ENCODE measurements around the gene PLGLB1. TPM values are rescaled to one million over a fixed set of nuclear protein-coding genes. Genes with fewer than 3 reads are reported as not detected.
"Not testable (repeated sequence)": the region's sequence is repeated elsewhere in the genome, so short reads cannot be mapped to it uniquely, and the experiment has no call there.

The PLGLB1 gene
- total and polyA plus RNA-seq, 9 of the 15 experiments (the other 6 are each of a cell fraction or from before 2014, with no cell fraction given): 0.14 TPM; not detected in 8

- H3K36me3 ChIP-seq (ENCODE audit: control insufficient read depth, insufficient read depth, low read length); POLR2A ChIA-PET; H4K20me1 ChIP-seq (replicated peaks; ENCODE audit: control insufficient read depth, insufficient read depth, low read length); CTCF ChIA-PET (ENCODE audit: low intra/inter-chr PET ratio); H3K79me2 ChIP-seq (ENCODE audit: control insufficient read depth, insufficient read depth, low read length); intact Hi-C loops (cut with micrococcal nuclease); H3K9me3 ChIP-seq (replicated peaks; ENCODE audit: control insufficient read depth, insufficient read depth, low read depth, low read length); H2AFZ ChIP-seq (ENCODE audit: low read depth, low read length); H3K9ac ChIP-seq (ENCODE audit: insufficient read depth in 1 of 2, low read depth in 2 of 2, low read length in 2 of 2); DNase-seq (ENCODE audit: extremely low read depth in 1 of 4, low spot score in 3 of 4); H3K4me1 ChIP-seq (replicated peaks in 1 of 2; ENCODE audit: control insufficient read depth in 2 of 2, insufficient read depth in 2 of 2, low read length in 2 of 2); H3K9me1 ChIP-seq (ENCODE audit: control insufficient read depth, insufficient read depth, low read length); H3K27me3 ChIP-seq (ENCODE audit: control insufficient read depth in 2 of 2, insufficient read depth in 2 of 2, low read length in 2 of 2); H3K4me3 ChIP-seq; H3K4me2 ChIP-seq (ENCODE audit: insufficient read depth, low read length); H3K27ac ChIP-seq (ENCODE audit: extremely low read depth, low read depth, low read length); BruUV-seq (replicated peaks); in situ Hi-C loops (cut with MboI): not testable (repeated sequence)
- FAIRE-seq (peak; percentile 87), ATAC-seq (peak; percentile 83)
- WGBS (ENCODE audit: insufficient coverage, low coverage, missing lambda C conversion rate): 0% methylated on average over 1 of the region's 6 CpGs
Observed at GRCh38 chr2:87025927-87026326, 4.3 kb upstream of the PLGLB1 start.

DNA sequence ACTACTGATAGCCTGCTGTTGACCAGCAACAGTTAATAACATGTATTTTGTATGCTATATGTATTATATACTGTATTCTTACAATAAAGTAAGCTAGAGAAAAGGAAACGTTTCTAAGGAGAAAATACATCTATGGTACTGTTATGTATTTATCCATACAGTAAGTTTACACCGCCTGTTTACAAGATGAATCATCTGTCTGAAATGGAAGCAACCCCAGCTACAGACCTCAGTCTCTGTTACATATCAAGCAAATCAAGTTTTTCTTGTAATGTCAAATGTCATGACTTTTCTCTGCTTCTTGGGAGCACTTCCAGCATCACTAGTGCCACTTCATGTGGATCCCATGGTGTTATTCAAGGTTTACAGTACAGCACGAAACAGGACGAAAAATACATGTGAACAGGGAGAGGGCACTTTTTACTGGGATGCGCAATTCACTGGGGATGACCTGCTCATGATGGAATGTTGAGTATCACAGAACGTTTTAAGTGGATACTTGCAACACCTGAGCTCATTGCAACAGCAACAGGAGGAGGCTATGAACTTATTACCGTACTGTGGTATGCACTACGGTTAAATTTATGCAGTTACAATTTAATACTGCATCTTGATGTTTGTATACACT, 2.5 kb upstream of the PLGLB1 start:
- H3K79me2 ChIP-seq (ENCODE audit: control insufficient read depth, insufficient read depth, low read length); H4K20me1 ChIP-seq (replicated peaks; ENCODE audit: control insufficient read depth, insufficient read depth, low read length); H3K9me3 ChIP-seq (replicated peaks; ENCODE audit: control insufficient read depth, insufficient read depth, low read depth, low read length); in situ Hi-C loops (cut with MboI); H3K9me1 ChIP-seq (ENCODE audit: control insufficient read depth, insufficient read depth, low read length); CTCF ChIA-PET (ENCODE audit: low intra/inter-chr PET ratio); POLR2A ChIA-PET; intact Hi-C loops (cut with micrococcal nuclease); H3K9ac ChIP-seq (ENCODE audit: insufficient read depth in 1 of 2, low read depth in 2 of 2, low read length in 2 of 2); H2AFZ ChIP-seq (ENCODE audit: low read depth, low read length); H3K4me3 ChIP-seq; BruUV-seq (replicated peaks); H3K4me1 ChIP-seq (replicated peaks in 1 of 2; ENCODE audit: control insufficient read depth in 2 of 2, insufficient read depth in 2 of 2, low read length in 2 of 2); ATAC-seq; FAIRE-seq; H3K27ac ChIP-seq (ENCODE audit: extremely low read depth, low read depth, low read length); DNase-seq (ENCODE audit: extremely low read depth in 1 of 4, low spot score in 3 of 4); H3K4me2 ChIP-seq (ENCODE audit: insufficient read depth, low read length); H3K36me3 ChIP-seq (ENCODE audit: control insufficient read depth, insufficient read depth, low read length); H3K27me3 ChIP-seq (ENCODE audit: control insufficient read depth in 2 of 2, insufficient read depth in 2 of 2, low read length in 2 of 2): not testable (repeated sequence)
- whole genome bisulfite sequencing (ENCODE audit: insufficient coverage, low coverage, missing lambda C conversion rate): 0% methylated on average over 3 of the region's 8 CpGs

GRCh38 chr2:87021043-87021442, 601 bp downstream of the PLGLB1 start:
- H3K4me1 ChIP-seq (replicated peaks in 1 of 2; ENCODE audit: control insufficient read depth in 2 of 2, insufficient read depth in 2 of 2, low read length in 2 of 2); H3K9me1 ChIP-seq (ENCODE audit: control insufficient read depth, insufficient read depth, low read length); DNase-seq (ENCODE audit: extremely low read depth in 1 of 4, low spot score in 3 of 4); H3K9me3 ChIP-seq (replicated peaks; ENCODE audit: control insufficient read depth, insufficient read depth, low read depth, low read length); H3K9ac ChIP-seq (ENCODE audit: insufficient read depth in 1 of 2, low read depth in 2 of 2, low read length in 2 of 2); FAIRE-seq; H4K20me1 ChIP-seq (replicated peaks; ENCODE audit: control insufficient read depth, insufficient read depth, low read length); POLR2A ChIA-PET; intact Hi-C loops (cut with micrococcal nuclease); in situ Hi-C loops (cut with MboI); H3K79me2 ChIP-seq (ENCODE audit: control insufficient read depth, insufficient read depth, low read length); BruUV-seq (replicated peaks); H3K4me2 ChIP-seq (ENCODE audit: insufficient read depth, low read length); H2AFZ ChIP-seq (ENCODE audit: low read depth, low read length); H3K36me3 ChIP-seq (ENCODE audit: control insufficient read depth, insufficient read depth, low read length); H3K27ac ChIP-seq (ENCODE audit: extremely low read depth, low read depth, low read length); H3K27me3 ChIP-seq (ENCODE audit: control insufficient read depth in 2 of 2, insufficient read depth in 2 of 2, low read length in 2 of 2); ATAC-seq; H3K4me3 ChIP-seq; CTCF ChIA-PET (ENCODE audit: low intra/inter-chr PET ratio): not testable (repeated sequence)
- WGBS (ENCODE audit: insufficient coverage, low coverage, missing lambda C conversion rate): no CpG with 5 or more reads among the region's 8 CpGs

- H3K27ac ChIP-seq (ENCODE audit: extremely low read depth, low read depth, low read length); H3K4me2 ChIP-seq (ENCODE audit: insufficient read depth, low read length); H2AFZ ChIP-seq (ENCODE audit: low read depth, low read length); ATAC-seq; FAIRE-seq; H3K4me1 ChIP-seq (replicated peaks in 1 of 2; ENCODE audit: control insufficient read depth in 2 of 2, insufficient read depth in 2 of 2, low read length in 2 of 2); H3K9ac ChIP-seq (ENCODE audit: insufficient read depth in 1 of 2, low read depth in 2 of 2, low read length in 2 of 2); BruUV-seq (replicated peaks); H3K9me3 ChIP-seq (replicated peaks; ENCODE audit: control insufficient read depth, insufficient read depth, low read depth, low read length); H3K79me2 ChIP-seq (ENCODE audit: control insufficient read depth, insufficient read depth, low read length); H4K20me1 ChIP-seq (replicated peaks; ENCODE audit: control insufficient read depth, insufficient read depth, low read length); H3K4me3 ChIP-seq; POLR2A ChIA-PET; intact Hi-C loops (cut with micrococcal nuclease); DNase-seq (ENCODE audit: extremely low read depth in 1 of 4, low spot score in 3 of 4); H3K36me3 ChIP-seq (ENCODE audit: control insufficient read depth, insufficient read depth, low read length); CTCF ChIA-PET (ENCODE audit: low intra/inter-chr PET ratio); H3K9me1 ChIP-seq (ENCODE audit: control insufficient read depth, insufficient read depth, low read length); H3K27me3 ChIP-seq (ENCODE audit: control insufficient read depth in 2 of 2, insufficient read depth in 2 of 2, low read length in 2 of 2); in situ Hi-C loops (cut with MboI): not testable (repeated sequence)
- 3% methylated on average over 4 of the region's 9 CpGs for WGBS (ENCODE audit: insufficient coverage, low coverage, missing lambda C conversion rate)
Observed at GRCh38 chr2:87019053-87019452, 2.6 kb downstream of the PLGLB1 start.

Data from K562 (cell line).